NOMO-1 treated with dmso at 0.1 percent for 144 hours (cell line): ENCODE results near the gene TMEM125.

Experiments used
- DNase-seq: peaks from one replicate; lab custom pipeline; 2025; ENCODE audit not compliant: unreplicated experiment; lab: John Stamatoyannopoulos, UW

TMEM125 gene

DNA sequence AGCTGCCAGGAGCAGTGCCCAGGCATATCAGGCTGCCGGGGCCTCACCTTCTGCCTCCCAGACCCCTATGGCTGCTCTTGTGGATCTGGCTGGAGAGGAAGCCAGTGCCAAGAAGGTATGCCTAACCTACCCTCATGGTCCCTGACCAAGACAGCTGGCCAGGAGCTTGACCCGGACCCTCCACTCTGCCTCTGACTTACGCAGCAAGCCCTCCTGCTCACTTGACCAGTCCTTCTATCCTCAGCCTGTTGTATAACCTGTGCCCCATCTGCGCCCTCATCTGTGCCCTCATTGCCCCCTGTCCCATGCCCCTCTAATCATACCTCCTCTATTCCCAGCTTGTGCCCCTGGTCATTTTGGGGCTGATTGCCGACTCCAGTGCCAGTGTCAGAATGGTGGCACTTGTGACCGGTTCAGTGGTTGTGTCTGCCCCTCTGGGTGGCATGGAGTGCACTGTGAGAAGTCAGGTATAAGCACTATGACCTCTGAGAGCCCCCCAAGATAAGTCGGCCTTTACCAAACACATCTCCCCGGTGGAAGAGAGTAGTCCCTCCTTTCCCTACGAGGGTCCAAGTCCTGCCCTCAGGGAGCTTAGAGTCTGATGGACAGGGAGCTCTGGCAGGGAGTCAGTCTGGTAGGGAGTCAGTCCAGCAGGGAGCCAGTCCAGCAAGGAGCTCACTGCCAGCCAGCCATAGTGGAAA lies 37.8 kb downstream of the TMEM125 start:
- no peak for DNase-seq

DNA sequence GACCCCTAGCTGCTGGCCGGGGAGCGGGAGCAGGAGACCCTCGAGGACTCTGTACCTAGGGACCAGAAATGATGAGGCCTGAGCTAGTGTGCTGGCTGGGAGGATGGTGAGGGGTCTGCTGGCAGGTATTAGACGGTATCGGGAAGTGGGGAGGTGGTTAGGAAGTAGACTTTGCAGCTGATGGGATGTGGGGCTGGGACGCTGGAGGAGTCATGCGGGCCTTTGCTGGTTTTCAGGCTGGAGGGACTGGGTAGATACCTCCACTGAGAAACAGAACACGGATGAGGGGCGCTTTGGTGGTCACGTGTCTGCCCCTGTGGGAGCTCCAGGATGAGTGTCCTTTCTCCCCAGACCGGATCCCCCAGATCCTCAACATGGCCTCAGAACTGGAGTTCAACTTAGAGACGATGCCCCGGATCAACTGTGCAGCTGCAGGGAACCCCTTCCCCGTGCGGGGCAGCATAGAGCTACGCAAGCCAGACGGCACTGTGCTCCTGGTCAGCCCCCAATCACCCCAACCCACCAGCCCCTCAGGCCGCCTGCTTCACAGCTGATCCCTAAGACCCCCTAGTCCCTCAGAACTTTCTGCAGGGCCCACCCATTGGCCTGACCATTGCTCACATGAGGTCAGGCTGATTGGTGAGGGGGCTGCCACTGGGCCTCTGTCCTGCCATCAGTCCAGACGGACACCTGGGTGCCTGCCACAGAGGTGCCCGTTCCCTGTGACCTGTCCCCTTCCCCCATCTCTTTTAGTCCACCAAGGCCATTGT lies 39.0 kb downstream of the TMEM125 start:
- no peak for DNase-seq

DNA sequence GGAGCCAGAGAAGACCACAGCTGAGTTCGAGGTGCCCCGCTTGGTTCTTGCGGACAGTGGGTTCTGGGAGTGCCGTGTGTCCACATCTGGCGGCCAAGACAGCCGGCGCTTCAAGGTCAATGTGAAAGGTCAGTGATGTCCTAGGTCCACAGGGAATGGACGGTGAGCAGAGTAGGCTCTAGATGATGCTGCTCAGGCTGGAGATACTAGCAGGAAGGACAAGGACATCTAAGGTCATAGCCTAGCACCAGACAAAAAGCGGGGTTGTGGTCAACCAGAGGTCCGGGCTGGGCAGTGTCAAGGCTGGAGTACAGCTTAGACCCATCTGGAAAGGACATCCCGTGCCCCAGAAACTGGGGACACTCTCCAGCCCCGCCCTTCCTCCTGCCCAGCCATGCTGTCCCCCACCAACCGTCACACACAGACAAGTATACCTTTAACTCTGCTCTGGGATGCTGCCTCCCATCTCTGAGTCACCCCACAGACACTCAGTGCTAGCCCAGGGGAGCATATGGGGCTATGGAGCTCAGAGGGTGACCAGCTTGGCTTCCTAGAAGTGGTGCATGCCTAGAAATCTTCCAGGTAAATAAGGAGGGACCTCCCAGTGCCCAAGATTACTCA lies 39.7 kb downstream of the TMEM125 start:
- no peak for DNase-seq

DNA sequence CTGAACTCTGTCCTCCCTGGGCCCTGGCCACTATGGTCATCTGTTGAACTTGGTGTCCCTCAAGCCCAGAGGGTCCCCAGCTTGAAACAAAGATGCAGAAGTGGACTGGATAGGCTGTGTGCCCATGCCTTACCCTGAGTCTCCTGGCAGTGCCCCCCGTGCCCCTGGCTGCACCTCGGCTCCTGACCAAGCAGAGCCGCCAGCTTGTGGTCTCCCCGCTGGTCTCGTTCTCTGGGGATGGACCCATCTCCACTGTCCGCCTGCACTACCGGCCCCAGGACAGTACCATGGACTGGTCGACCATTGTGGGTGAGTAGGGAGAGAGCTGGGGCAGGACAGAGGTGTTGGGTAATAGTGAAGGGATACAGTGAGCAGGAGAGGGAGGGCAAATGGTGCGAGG lies 41.7 kb downstream of the TMEM125 start:
- no peak for DNase-seq

DNA sequence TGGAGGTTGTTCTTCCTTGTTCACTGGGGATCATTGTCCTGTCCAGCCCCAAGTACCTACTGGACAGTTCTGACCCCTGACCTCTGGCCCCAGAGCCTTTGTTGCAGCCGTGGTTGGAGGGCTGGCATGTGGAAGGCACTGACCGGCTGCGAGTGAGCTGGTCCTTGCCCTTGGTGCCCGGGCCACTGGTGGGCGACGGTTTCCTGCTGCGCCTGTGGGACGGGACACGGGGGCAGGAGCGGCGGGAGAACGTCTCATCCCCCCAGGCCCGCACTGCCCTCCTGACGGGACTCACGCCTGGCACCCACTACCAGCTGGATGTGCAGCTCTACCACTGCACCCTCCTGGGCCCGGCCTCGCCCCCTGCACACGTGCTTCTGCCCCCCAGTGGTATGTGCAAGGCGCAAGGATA lies 42.4 kb downstream of the TMEM125 start:
- DNase-seq: no peak

DNA sequence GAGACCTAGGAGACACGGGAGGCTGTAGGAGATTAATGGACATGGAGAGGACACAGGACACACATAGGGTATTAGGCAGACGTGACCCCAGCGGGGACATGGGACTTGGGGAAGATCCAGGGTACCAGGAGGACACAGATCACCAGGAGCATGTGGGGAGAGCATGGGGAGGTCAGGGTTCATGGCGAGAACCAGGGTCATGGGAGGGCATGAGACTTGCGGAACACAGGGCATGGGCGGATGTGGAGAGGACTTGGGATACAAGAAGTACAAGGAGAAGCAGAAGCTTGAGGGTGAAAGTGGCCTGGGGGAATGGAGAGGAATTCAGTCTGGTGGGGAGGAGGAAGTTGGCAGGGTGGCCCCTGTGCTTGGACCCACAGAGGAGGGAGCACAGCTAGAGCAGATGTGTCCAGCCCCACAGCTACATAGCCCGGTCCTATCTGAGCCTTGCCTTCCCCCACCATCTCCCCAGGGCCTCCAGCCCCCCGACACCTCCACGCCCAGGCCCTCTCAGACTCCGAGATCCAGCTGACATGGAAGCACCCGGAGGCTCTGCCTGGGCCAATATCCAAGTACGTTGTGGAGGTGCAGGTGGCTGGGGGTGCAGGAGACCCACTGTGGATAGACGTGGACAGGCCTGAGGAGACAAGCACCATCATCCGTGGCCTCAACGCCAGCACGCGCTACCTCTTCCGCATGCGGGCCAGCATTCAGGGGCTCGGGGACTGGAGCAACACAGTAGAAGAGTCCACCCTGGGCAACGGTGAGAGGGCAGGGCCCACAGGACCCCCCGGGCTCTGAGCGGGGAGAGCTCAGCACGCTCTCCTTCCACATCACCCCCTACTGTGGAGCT lies 43.1 kb downstream of the TMEM125 start:
- no peak for DNase-seq

DNA sequence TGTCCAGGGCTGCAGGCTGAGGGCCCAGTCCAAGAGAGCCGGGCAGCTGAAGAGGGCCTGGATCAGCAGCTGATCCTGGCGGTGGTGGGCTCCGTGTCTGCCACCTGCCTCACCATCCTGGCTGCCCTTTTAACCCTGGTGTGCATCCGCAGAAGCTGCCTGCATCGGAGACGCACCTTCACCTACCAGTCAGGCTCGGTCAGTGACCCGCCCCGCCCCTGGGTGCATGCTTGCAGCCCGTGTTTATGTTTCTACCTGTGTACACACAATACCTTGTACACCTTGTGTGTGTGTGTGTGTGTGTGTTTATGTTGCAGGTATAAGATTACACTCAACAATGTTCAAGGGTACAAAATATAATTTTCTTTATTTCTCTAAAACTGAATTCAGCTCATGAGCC lies 44.0 kb downstream of the TMEM125 start:
- DNase-seq: no peak

DNA sequence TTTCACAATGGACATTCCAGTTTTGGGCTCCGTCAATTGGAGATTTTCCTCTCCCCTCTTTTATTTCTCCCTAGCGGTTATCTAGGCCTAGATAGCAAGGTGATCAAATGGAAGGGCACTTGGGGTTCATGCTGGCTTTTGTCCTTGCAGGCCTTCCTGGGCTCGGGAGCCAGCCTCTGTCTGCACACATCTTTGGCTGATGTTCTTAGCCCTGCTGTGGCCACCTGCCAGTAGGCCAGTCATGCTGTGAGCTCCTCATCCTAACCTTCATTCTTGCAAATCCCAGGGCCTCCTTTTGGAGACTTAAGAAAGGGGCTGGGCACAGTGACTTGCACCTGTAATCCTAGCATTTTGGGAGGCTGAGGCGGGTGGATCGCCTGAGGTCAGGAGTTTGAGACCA lies 44.5 kb downstream of the TMEM125 start:
- DNase-seq: no peak

DNA sequence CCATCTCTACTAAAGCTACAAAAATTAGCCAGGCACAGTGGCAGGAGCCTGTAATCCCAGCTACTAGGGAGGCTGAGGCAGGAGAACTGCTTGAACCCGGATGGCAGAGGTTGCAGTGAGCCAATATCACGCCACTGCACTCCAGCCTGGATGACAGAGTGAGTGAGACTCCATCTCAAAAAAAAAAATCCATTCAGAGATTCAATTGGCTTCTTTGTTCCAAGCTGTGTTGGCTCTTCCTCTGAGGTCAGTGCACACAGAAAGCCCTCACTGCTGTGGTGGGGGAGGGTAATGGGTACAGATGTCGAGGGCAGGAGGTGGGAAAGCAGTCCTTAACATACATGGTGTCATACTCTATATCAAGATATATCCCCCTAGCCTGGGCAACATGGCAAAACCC lies 45.7 kb downstream of the TMEM125 start:
- no peak for DNase-seq

DNA sequence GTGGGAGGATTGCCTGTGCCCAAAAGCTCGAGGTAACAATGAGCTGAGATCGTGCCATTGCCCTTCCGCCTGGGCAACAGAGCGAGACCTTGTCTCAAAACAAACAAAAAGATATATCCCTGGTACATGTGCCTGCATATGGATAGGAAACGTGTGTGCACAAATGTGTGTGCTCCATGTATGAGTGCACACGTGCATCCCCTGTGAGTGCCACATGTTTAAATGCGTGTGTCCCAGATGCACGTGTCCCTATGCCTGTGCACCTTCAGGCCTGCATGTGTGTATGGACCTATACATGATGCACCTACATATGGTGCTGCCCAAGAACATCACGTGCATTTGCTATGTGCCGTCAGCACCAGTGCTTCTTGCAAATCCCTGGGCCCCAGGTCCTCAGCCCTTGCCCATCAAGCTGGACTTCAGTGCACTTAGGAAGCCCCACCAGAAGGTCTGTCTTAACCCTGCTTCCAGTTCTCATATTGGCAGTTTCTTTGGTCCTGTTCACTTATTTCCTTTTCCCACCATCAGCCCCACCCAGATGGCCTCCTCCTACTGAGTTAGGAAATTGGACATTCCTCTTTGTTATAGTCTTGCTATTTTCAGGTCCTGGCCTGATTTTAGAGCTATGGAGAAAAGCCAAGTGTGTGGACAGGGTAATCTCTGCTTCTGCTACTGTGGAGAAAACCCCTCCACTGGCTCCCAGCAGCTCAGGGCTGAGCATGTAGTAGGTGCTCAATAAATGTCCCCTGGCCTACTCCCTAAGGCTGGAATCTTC lies 46.4 kb downstream of the TMEM125 start:
- no peak for DNase-seq

DNA sequence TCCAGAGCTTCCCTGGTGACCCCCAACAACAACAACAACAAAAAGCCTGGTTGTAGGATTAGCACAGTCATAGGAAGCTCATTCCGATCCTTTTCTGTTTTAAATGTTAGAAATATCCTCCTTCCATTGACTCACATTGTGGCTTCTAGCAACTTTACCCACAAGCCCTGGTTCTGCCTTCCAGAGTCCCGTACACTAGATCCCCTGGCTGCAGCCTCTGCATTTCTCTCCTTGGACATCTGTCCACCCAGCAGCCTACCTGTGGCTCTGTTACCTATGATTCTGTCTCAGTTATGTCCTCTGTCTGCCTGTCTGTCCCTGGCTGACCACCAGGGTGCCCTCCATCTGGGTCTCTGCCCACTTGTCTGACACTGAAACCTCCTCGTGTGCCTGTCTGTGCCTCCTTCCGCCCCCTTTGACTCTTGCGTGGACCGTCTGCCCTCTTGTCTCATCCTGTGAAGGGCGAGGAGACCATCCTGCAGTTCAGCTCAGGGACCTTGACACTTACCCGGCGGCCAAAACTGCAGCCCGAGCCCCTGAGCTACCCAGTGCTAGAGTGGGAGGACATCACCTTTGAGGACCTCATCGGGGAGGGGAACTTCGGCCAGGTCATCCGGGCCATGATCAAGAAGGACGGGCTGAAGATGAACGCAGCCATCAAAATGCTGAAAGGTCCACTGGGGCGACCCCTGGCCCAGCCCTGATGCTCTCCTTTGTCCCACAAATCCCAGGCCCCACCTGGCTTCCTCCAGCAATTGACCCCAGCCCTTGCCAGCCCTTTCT lies 47.1 kb downstream of the TMEM125 start:
- no peak for DNase-seq

DNA sequence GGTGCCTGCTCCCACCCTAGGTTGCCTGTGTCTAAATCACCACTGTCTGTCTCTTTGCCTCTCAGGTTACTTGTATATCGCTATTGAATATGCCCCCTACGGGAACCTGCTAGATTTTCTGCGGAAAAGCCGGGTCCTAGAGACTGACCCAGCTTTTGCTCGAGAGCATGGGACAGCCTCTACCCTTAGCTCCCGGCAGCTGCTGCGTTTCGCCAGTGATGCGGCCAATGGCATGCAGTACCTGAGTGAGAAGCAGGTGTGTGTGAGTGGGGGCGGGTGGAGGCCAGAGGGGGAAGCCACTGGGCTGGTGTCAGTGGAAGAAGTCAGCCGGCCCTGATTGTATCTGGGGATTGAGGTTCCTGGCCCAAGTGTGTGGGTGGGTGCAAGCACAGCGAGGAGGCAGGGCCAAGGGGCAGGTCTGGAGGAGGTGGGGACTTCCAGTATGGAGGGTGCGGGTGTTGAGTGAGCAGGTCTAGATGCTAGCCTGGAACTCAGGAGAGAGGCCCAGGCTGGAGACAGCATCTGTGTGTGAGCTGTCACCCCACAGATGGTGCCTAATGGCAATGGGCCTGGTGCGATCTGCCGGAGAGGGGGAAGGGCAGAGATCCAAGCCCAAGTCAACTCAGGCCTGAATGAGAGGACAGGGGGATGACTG lies 48.2 kb downstream of the TMEM125 start:
- no peak for DNase-seq

DNA sequence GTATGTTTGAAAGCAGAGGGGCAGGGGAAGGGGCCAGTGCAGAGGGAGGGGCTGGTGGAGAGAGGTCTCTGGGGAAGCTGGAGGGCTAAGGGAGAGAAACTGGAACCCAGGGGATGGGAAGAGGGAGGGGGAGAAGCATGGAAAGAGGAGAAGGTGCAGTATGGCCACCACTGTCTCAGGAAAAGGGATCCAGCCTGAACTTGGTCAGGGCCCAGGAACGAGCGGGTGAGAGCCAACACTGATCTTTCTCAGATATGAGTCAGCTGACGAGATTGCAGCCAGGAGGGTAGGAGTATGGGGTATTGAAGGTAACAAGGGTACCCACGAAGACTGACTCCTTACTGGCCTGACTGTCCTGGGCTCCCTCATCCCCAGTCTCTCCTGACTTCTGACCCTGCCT lies 49.0 kb downstream of the TMEM125 start:
- DNase-seq: no peak

DNA sequence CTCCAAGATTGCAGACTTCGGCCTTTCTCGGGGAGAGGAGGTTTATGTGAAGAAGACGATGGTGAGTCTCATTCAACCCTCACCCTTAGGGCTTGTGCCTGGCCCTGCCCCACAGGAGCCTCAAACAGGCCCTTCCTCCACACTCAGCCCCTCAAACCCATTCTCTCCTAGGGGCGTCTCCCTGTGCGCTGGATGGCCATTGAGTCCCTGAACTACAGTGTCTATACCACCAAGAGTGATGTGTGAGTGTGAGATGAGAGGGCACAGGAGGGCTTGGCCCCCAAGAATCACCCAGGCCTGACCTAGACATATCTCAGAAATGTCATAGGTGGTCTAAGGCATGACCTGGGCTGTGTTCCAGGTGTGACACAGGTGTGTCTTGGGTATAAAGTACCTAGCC lies 49.5 kb downstream of the TMEM125 start:
- no peak for DNase-seq

DNA sequence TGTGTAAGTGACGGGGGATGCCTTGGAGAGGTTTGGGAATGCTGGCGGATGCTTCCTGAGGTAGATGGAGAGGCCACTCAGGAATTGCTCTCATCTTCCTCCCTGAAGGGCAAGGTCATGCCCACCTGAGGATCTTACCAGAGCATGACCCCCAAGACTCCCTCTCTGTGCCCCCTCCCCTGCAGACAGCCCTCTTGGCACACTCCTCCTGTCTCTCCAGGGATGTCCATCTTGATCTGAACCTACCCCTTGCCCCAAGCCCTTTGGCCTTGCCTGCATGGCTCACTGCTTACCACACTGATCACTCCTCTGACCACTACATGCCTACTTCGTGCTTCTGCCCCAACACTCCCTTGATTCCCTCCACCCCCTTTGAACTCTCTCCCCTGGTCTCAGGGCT lies 50.0 kb downstream of the TMEM125 start:
- no peak for DNase-seq

DNA sequence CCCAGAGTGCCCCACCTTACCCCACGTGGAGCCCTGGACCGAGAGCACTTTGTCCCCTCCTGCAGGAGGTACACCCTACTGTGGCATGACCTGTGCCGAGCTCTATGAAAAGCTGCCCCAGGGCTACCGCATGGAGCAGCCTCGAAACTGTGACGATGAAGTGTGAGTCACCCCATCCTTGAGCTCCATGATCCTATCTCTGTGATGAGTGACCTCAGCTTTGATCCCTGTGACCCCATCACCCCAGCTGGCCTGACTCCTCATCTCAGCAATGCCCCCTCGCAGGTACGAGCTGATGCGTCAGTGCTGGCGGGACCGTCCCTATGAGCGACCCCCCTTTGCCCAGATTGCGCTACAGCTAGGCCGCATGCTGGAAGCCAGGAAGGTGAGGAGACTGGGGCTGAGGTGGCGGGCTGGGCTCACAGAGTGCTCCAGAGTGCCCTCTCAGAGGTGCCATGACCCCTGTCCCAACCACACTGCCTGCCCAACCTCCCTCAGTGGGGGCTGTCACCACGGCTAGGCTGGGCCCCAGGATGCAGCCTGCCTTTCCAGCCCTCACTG lies 51.6 kb downstream of the TMEM125 start:
- no peak for DNase-seq

DNA sequence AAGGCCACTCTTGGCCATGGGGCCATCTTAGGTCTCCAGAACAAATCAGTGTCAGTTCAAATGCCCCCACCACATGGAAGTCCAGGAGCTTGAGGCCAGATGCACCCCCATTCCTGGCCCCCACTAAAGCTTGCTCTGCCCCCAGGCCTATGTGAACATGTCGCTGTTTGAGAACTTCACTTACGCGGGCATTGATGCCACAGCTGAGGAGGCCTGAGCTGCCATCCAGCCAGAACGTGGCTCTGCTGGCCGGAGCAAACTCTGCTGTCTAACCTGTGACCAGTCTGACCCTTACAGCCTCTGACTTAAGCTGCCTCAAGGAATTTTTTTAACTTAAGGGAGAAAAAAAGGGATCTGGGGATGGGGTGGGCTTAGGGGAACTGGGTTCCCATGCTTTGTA lies 52.7 kb downstream of the TMEM125 start:
- no peak for DNase-seq
